Endothelial cell of umbilical vein (primary cell): ENCODE data around the gene RNF168. TPM values are rescaled to one million over a fixed set of nuclear protein-coding genes. Genes with fewer than 3 reads are reported as not detected.

ENCODE experiments used
- BruUV-seq: library from RNA; stranded (reverse); fragments of 400-500 nt; replicated peaks from 2 replicates; lab custom pipeline; 2021; lab: Mats Ljungman, UMichigan
- CTCF ChIA-PET: fragments of 300-600, 350-600 bp; sonication (Branson Sonifier 250); formaldehyde crosslinking; loops from one replicate; lab custom pipeline; 2021; ENCODE audit warnings: antibody characterized with exemption, inconsistent platforms; lab: Charles Lee
- POLR2A ChIA-PET: fragments of 300-600, 350-600 bp; sonication (Branson Sonifier 250); formaldehyde crosslinking; loops from one replicate; lab custom pipeline; 2021; ENCODE audit warnings: antibody characterized with exemption, inconsistent platforms; lab: Charles Lee
- DNase-seq: peaks from one replicate; pipeline ENCODE4 v3.0.0-alpha.2; 2011; ENCODE audit warnings: low read depth, low spot score
- FAIRE-seq: peaks from 2 replicates; lab custom pipeline; 2011; peaks lifted over from hg19 to GRCh38; lab: Jason Lieb, UNC
- H2AFZ ChIP-seq: 2 replicates; pipeline ENCODE4 v1.6.0; 2012; ENCODE audit warnings: low read depth, low read length, control low read depth, inconsistent platforms
- H3K27ac ChIP-seq: 2 replicates; pipeline ENCODE4 v1.5.1; 2011; ENCODE audit warnings: low read depth, mild to moderate bottlenecking, control low read depth, low read length, moderate library complexity; ENCODE audit not compliant: insufficient read depth
- H3K27me3 ChIP-seq, 2 experiments: 2 replicates each; pipeline versions ENCODE4 v1.6.0 to v1.6.1; 2011; ENCODE audit warnings: low read length in 2 of 2, mixed read lengths in 1 of 2; ENCODE audit not compliant: control insufficient read depth in 2 of 2, insufficient read depth in 2 of 2
- H3K36me3 ChIP-seq, 2 experiments: 2 replicates in 1 of 2; 3 replicates in 1 of 2; pipeline ENCODE4 v1.5.1; 2011; ENCODE audit warnings: low read length in 2 of 2, mild to moderate bottlenecking in 1 of 2, moderate library complexity in 1 of 2; ENCODE audit not compliant: control insufficient read depth in 2 of 2, insufficient read depth in 2 of 2; ENCODE audit errors: extremely low read depth in 1 of 2
- H3K4me1 ChIP-seq: 3 replicates; pipeline ENCODE4 v1.5.1; 2011; ENCODE audit warnings: mild to moderate bottlenecking, low read length; ENCODE audit not compliant: control insufficient read depth, insufficient read depth; ENCODE audit errors: extremely low read depth
- H3K4me2 ChIP-seq: 2 replicates; pipeline ENCODE4 v1.6.1; 2011; ENCODE audit warnings: low read length, control low read depth, mixed read lengths; ENCODE audit not compliant: insufficient read depth
- H3K4me3 ChIP-seq, 3 experiments: fragments of 200-600 bp in 1 of 3; sonication (generic), shearing (Covaris generic) in 1 of 3; replicated peaks in 1 of 3; 2 replicates each; pipeline ENCODE4 v1.5.1; 2011 to 2016; ENCODE audit warnings: control low read depth in 3 of 3, low read length in 3 of 3, mild to moderate bottlenecking in 2 of 3, inconsistent platforms in 1 of 3, low read depth in 1 of 3, moderate library complexity in 1 of 3; ENCODE audit not compliant: insufficient read depth in 1 of 3
- H3K79me2 ChIP-seq: 2 replicates; pipeline ENCODE4 v1.6.0; 2012; ENCODE audit warnings: low read length, inconsistent platforms; ENCODE audit not compliant: control insufficient read depth, insufficient read depth
- H3K9ac ChIP-seq: replicated peaks from 2 replicates; pipeline ENCODE3; 2011; ENCODE audit warnings: low read length, control low read depth; ENCODE audit not compliant: insufficient read depth; ENCODE audit errors: extremely low read depth
- H3K9me1 ChIP-seq: replicated peaks from 3 replicates; pipeline ENCODE4 v1.6.0; 2011; ENCODE audit warnings: mild to moderate bottlenecking, low read length; ENCODE audit not compliant: control insufficient read depth, insufficient read depth; ENCODE audit errors: extremely low read depth
- H3K9me3 ChIP-seq: replicated peaks from 2 replicates; pipeline ENCODE4 v1.5.1; 2012; ENCODE audit warnings: low read length, inconsistent platforms; ENCODE audit not compliant: control insufficient read depth, insufficient read depth
- H4K20me1 ChIP-seq: replicated peaks from 2 replicates; pipeline ENCODE3; 2011; ENCODE audit warnings: mild to moderate bottlenecking, low read length; ENCODE audit not compliant: control insufficient read depth, insufficient read depth; ENCODE audit errors: extremely low read depth
- EZH2 ChIP-seq: IDR thresholded peaks from 2 replicates; pipeline ENCODE4 v1.6.1; 2012; ENCODE audit warnings: borderline replicate concordance, low read depth, mild to moderate bottlenecking, moderate library complexity, low read length, inconsistent platforms; ENCODE audit not compliant: severe bottlenecking
- FOS ChIP-seq: IDR thresholded peaks from 2 replicates; pipeline ENCODE4 v1.6.1; 2011; ENCODE audit warnings: mild to moderate bottlenecking, low read length, moderate library complexity, borderline replicate concordance; ENCODE audit not compliant: insufficient read depth
- GATA2 ChIP-seq: IDR thresholded peaks from 2 replicates; pipeline ENCODE4 v1.7.0; 2011; ENCODE audit warnings: low read depth, mild to moderate bottlenecking, moderate library complexity, mixed read lengths, low read length; ENCODE audit not compliant: insufficient read length, insufficient read depth
- JUN ChIP-seq: IDR thresholded peaks from 2 replicates; pipeline ENCODE4 v1.6.1; 2011; ENCODE audit warnings: borderline replicate concordance, low read depth; ENCODE audit not compliant: insufficient read length, insufficient read depth
- MAX ChIP-seq: IDR thresholded peaks from 2 replicates; pipeline ENCODE4 v1.6.1; 2011; ENCODE audit not compliant: insufficient read depth, insufficient read length
- MYC ChIP-seq: IDR thresholded peaks from one replicate; pipeline ENCODE4 v1.6.1; 2011; ENCODE audit warnings: mild to moderate bottlenecking, low read depth, low read length
- POLR2A ChIP-seq: IDR thresholded peaks from 2 replicates; pipeline ENCODE4 v1.6.1; 2012; ENCODE audit warnings: low read depth, mild to moderate bottlenecking, control low read depth, low read length
- POLR2AphosphoS5 ChIP-seq: IDR thresholded peaks from 2 replicates; pipeline ENCODE4 v1.6.1; 2012; ENCODE audit warnings: low read depth, mild to moderate bottlenecking, control low read depth, low read length, moderate library complexity; ENCODE audit not compliant: insufficient read depth
- dilution Hi-C: fragments of 300-500 bp; cut with MboI; formaldehyde crosslinking; loops from one replicate; pipeline ENCODE4 v1.15.0; 2019; ENCODE audit warnings: low sequenced_read_pairs; ENCODE audit not compliant: extremely low pct_ligation_motif_present
- intact Hi-C: fragments of 100-400 bp; cut with micrococcal nuclease; formaldehyde crosslinking; loops from one replicate; pipeline ENCODE4 v1.10.0; 2022
- polyA plus RNA-seq, 4 experiments: library from polyadenylated mRNA; depleted of rRNA in 3 of 4; stranded (reverse) in 3 of 4; unstranded in 1 of 4; fragments of >200 nt; gene quantifications; 2 replicates each; pipeline versions ENCODE4 v1.2.1 to v1.2.3, GENCODE V29; 2011 to 2012; ENCODE audit warnings: missing spikeins in 1 of 4
- total RNA-seq: library from RNA; stranded (reverse); gene quantifications from 2 replicates; pipeline ENCODE4 v1.2.3, GENCODE V29; 2021
- TF ChIP-seq, protein P1 (sequence below), 2 donors: IDR thresholded peaks; 1 replicate in 1 of 2; 2 replicates in 1 of 2; pipeline ENCODE4 v1.5.1; 2011; ENCODE audit warnings: low read length in 2 of 2, mild to moderate bottlenecking in 2 of 2, moderate library complexity in 2 of 2, control low read depth in 1 of 2, inconsistent platforms in 1 of 2, low read depth in 1 of 2; ENCODE audit not compliant: insufficient read depth in 1 of 2; ENCODE audit errors: extremely low read depth in 1 of 2

The RNF168 gene
- total and polyA plus RNA-seq, 2 donors (not counting 3 experiments of a cell fraction or from before 2014, with no cell fraction given), result 4.0 to 32.9 TPM

DNA sequence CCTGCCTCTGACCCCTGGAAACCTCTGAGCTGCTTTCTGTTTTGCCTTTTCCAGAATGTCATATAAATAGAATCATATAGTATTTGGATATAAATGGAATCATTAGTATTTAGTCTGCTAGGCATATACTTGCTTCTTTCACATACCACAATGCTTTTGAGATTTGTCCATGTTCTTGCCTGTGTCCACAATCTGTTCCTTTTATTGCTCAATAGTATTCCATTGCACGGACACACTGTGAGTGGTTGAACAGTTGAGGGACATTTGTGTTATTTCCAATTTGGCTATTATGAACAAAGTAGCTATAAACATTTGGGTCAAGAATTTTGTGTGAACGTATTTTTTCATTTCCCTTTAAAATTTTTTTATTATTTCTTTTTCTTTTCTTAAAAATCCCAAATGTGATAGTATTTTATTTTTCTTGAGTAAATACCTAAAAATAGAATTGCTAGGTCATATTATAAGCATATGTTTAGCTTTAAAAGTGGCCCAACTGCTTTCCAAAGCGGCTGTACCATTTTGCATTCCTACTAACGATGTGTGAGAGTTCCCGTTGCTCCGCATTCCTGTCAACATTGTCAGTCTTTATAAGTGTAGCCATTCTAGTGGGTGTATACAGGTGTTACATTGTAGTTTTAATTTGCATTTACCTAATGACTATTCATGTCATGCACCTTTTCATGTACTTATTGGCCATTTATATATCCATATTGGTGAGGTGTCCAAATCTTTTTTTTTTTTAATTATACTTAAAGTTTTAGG is 38.3 kb upstream of the RNF168 start:
- H3K4me3 ChIP-seq, result no peak overlapping the region
- CTCF ChIA-PET, result interaction anchor here (0.8 to 1.3 kb wide), 3 partner anchors 14 to 152 kb away, joined by 3 to 5 read pairs (median 4); no protein-coding TSS in a partner anchor
- dilution Hi-C loops, result no loop called here
- no peaks in the 10 kb centered on the region for H3K9me1 ChIP-seq
- DNase-seq (no peak), FAIRE-seq (no peak)
- peaks cover 2 to 3% of the 10 kb centered on the region in 2 experiments for H3K27me3 ChIP-seq
- H3K9me3 ChIP-seq, result no peaks in the 10 kb centered on the region
- H3K27ac ChIP-seq, result no peak overlapping the region
- H3K36me3 ChIP-seq, result no peaks in the 10 kb centered on the region
- TF ChIP-seq JUN (no peak), GATA2 (no peak), POLR2AphosphoS5 (no peak), MAX (no peak), FOS (no peak), POLR2A (no peak), EZH2 (no peak), MYC (no peak)
- TF ChIP-seq, protein P1, sequence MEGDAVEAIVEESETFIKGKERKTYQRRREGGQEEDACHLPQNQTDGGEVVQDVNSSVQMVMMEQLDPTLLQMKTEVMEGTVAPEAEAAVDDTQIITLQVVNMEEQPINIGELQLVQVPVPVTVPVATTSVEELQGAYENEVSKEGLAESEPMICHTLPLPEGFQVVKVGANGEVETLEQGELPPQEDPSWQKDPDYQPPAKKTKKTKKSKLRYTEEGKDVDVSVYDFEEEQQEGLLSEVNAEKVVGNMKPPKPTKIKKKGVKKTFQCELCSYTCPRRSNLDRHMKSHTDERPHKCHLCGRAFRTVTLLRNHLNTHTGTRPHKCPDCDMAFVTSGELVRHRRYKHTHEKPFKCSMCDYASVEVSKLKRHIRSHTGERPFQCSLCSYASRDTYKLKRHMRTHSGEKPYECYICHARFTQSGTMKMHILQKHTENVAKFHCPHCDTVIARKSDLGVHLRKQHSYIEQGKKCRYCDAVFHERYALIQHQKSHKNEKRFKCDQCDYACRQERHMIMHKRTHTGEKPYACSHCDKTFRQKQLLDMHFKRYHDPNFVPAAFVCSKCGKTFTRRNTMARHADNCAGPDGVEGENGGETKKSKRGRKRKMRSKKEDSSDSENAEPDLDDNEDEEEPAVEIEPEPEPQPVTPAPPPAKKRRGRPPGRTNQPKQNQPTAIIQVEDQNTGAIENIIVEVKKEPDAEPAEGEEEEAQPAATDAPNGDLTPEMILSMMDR (IDR thresholded peaks at IDR 0.05; ENCODE audit: extremely low read depth in 1 of 2, insufficient read depth in 1 of 2, low read depth in 1 of 2, low read length in 2 of 2), result no peak
- H4K20me1 ChIP-seq, result no peaks in the 10 kb centered on the region
- H3K4me2 ChIP-seq, result no peak overlapping the region
- no peaks in the 10 kb centered on the region for H3K4me1 ChIP-seq
- H2AFZ ChIP-seq, result no peak overlapping the region
- intact Hi-C loops, result no loop called here
- no peak overlapping the region for H3K9ac ChIP-seq
- POLR2A ChIA-PET, result no interaction called here
- H3K79me2 ChIP-seq, result no peaks in the 10 kb centered on the region
- BruUV-seq, result no TSS peak
